HG03457 (cell line): ENCODE data around the gene LIPC.

Source experiments
- ATAC-seq: cut with Tn5 transposase; IDR thresholded peaks from one replicate; pipeline ENCODE4 v1.9.1; 2021; ENCODE audit warnings: moderate number of reproducible peaks; ENCODE audit not compliant: unreplicated experiment

LIPC gene

DNA sequence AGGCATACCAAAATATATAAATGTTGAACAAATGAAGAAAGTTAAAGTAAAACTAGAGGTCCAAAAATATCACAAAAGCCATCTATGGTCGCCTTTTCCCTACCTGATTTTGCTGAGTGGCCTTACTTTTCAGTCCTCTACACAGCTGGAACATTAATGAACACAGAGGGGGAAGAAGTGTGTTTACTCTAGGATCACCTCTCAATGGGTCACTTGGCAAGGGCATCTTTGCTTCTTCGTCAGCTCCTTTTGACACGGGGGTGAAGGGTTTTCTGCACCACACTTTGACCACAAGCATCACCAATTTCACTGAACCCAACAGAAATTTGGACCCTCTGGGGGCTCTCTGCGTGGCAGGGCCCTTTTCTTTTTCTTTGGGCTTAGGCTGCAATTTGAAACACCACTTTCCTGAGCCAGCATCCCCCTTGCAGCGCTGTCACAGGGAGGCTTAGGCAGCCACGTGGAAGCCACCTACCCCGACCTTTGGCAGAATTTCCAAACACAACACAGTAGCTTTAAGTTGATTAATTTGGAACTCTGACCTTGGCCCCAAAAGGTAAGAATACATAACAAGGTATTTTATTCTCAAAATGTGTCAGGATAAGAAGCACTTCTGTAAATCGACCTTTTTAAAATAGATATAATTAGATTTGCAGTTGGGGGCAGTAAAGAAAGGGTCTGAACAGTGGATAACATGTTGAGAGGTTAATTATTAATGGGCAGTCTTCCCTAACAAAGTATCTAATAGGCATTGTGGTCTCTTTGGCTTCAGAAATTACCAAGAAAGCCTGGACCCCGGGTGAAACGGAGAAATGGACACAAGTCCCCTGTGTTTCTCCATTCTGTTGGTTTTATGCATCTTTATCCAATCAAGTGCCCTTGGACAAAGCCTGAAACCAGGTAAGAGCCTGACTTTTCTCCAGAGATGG lies at the start of gene LIPC:
Gene LIPC, plus strand, starts transcription at position 771 of the 929 bp plus-strand sequence. Its CDS starts 42 bp downstream, at position 813.
- ATAC-seq, result no peak

DNA sequence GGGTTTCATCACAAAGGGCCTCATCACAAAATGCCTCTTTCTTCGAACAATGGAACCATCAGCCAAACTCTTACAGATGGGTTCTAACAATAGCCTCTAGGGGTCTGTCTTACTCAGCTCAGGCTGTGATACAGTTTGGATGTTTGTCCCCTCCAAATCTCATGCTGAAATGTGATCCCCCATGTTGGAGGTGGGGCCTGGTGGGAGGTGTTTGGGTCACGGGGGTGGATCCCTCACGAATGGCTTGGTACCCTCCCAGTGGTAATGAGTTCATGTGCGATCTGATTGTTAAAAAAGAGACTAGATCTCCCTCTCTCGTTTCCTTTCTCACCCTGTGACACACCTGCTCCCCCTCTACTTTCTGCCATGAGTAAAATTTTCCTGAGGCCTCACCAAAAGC lies 47.9 kb upstream of the LIPC start:
- no peak for ATAC-seq

DNA sequence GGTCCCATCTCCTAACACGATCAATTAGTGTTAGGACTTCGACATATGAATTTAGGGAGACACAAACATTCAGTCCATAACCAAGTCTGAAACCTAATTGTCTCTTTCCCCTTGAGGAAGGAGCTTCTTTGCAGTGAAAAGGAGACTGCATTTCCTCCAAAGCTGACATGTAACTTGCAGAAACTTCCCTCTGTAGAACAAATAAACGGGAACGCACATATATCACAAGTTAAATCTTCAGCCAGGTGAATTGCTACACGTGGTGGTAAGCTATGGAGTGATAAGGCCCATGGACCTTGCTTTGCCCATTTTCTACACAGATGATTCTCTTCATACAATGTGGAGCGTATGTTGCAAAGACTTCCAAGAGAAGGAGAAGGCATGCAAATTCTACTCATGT lies 47.1 kb upstream of the LIPC start:
- ATAC-seq, result no peak

DNA sequence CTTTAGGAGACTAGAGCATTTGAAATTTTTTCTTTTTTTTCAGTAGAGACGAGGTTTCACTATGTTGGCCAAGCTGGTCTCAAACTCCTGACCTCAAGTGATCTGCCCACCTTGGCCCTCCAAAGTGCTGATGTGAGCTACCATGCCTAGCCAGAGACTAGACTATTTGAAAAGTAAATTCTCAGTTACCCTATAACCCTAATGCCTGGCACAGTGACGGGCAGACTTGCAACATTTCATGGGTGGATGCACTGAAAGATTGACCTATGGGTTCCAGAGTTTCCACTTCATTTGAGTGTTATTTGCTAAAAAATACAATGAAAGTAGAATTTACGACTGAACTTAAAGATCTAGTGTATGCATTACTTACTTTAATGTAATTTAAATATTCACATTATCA lies 45.7 kb upstream of the LIPC start:
- no peak for ATAC-seq

DNA sequence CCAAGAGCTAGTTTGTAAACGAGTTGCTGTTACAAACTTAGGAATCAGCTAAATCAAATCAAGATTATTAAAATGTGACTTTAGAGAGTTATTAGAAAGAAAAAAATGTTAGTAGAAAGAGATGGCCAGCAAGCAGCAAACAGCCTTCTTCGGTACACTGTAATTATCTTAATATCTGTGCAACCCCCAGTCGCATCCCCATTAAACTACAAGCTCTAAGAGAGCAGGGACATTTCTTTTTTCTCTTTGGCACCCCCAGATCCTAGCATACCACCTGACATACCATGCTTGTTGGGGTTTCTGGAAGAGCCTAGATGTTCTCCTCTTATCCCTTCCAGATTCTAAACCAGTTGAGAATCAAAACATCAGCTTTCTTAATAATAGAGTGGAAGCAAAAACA lies 45.1 kb upstream of the LIPC start:
- no peak for ATAC-seq

DNA sequence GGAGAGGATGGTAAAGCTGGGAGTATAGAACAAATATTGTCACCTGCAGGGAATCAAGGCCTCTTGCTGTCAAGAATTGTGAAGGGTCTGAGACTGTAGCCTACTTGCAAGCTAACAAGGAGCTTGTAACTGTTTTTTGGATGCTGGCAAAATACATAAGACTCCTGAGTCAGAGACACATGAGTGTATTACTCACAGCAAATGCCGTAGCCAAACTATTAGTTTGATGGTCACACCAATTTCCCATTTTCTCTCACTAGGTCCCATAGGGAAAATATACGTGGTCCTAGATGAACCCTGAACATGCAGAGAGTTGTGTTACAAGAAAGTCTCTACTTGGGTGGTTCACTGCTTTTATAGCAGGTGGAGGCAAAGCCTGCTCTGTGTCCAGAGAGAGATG lies 44.7 kb upstream of the LIPC start:
- no peak for ATAC-seq

DNA sequence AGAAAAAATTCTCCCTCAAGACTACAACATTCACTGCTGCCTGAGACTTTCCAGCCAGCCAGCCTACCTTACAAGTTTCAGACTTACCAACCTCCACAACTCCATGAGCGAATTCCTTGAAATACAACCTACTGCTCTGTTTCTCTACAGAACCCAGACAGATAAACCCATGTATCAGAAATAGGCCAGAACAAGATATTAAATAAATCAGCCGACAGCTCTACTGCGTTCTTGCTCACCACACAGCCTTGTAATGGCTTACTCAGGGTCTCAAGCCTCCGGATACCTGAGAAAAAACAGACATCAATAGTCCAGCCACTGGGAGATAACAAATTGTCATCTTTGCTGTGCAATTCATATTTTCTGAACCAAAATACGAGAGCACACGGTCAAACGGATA lies 43.6 kb upstream of the LIPC start:
- no peak for ATAC-seq

DNA sequence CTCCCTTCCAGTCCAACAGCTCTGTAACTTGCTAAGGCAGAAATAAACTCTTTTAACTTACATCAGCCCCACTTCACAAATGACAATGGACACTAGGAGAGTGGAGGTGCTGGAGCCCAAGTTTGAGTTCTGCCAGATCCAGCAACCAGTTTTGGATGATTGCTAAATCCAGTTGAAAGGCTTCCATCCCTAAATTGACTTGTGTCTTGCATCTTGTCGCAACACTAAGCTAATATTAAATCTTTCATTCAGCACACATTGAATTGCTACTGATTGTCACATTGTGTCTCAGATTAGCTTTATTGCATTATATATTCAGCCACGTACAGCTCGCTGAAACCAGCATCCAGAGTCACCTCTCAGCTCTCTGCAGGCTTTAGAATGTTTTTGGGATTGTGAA lies 41.7 kb upstream of the LIPC start:
- ATAC-seq, result no peak

DNA sequence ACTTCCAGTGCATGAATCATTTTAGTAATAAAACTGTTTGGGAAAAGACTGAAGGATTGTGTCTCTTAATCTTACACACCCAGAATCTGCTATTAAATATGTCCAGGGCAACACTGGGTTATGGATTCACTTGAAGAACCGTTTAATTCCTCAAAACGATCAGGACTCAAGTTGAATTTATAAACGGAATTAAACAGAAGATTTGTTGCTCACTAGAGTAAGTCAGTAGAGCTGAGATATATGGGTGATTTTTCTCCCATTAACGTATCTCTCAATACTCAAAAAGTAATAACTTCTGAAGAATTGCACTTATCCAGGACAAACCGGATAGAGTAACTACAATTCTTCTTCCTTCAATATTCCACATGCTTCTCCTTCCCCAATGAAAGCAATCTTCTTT lies 41.1 kb upstream of the LIPC start:
- ATAC-seq, result no peak

DNA sequence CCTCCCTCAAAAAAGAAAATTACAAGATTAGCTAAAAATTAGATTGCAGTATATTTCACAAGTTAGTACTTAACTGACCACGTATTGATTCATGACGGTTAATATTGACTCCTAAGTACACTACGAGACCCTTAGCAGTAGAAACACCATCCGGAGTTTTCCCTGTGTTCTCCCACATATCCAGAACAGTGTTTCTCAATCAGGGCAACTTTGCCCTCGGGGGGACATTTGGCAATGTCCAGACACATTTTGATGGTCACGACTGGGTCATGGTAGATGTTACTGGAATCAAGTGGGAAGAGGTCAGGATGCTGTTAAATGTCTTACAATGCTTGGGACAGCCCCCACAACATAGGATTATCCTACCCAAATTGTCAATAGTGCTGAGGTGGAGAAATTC lies 40.7 kb upstream of the LIPC start:
- no peak for ATAC-seq

DNA sequence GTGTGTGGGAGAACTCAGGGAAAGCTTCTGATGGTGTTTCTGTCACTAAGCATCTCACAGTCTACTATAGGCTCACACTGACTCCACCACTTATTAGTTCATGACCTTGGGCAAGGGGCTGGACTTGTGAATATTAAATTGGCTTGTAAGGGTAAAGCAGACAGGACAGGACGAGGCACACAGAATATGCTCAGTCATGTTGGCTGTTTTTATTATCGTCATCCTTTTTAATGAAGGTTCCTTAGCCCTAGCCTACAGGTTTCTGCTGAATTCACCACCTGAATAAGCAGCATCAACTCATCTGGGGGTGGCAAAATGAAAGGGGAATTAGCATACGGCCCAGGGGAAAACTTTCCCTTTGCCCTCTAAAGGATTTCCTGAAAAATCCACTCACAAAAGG lies 39.6 kb upstream of the LIPC start:
- ATAC-seq, result no peak

DNA sequence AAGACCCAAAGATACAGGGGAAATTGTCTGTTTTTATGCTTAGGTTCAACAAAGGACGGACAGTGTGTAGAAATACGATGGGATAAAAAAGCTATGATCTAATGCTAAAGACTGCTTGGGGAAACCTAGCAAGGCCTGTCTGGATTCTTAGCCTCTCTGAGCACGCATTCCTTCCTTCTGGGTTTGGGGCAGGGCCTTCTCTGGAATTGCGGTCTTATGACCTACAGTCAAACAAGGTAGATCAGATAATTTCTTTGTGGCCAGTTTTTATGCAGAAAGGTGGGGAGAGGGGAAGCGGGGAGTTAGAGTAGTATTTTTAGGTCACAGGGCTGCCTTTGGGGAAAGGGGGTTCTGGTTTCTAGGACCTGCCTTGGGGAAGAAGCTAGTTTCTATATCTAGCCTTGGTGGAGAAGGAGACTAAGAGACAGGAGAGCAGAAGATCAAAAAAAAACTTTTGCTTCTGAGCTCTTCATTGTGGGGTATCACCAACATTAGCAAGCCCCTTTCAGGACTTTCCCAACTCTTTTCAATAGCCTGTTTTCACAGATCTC lies 39.1 kb upstream of the LIPC start:
- ATAC-seq, result no peak

DNA sequence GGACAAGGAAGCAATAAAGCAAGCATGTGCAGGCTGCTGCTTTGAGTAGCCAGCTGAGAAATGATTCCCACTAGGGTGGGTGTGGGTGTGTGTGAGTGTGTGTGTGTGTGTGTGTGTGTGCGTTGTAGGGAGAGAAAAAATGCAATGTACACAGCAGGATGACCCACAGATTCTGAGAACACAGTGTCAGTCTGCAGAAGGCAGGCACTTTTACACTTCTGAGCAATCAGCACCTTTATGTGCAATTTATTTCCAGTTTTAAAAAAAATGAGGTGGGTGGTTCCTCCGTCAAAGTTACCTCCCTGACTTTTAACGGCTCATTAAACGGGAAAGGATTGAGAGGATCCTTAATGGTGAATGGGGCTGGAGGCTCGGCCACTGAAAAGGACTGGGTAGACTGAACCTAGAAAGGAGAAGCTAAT lies 38.5 kb upstream of the LIPC start:
- ATAC-seq, result no peak

DNA sequence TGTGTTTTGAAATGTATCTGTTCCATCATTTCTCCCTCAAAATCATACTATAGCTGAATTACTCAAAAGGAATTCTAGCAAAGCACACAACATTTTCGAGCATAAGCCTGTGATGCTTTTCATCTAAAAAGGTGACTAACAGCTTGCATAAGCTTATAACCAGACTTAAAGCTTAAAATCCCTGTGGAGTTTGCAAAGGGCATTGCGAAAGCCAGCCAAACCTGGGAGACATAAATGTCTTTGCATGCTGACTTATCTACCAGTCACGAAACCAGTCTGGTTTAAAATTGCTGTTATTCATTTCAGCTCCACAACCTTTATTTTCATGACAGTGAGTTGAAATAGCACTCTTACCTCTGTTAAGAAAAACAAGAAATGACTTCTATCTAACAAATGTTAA lies 35.6 kb upstream of the LIPC start:
- no peak for ATAC-seq

DNA sequence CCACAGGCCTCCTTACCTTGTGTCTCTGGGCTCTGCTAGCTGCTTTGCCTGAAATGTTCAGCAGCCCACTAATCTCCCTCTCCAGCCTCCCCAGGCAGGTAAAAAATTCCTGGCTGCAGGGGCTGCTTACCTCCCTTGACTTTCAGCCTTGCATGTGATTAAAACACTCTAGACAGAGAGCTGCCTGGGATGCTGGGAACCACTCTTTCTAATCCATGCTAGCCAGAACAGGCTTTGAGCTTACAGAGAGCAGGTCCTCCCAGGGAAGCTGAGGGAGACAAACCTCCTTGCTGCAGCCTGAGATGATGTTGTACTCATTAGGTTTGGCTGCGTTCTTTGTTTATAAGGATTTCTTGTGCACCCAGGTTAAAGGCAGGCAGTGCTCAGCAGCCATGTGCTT lies 33.7 kb upstream of the LIPC start:
- no peak for ATAC-seq

DNA sequence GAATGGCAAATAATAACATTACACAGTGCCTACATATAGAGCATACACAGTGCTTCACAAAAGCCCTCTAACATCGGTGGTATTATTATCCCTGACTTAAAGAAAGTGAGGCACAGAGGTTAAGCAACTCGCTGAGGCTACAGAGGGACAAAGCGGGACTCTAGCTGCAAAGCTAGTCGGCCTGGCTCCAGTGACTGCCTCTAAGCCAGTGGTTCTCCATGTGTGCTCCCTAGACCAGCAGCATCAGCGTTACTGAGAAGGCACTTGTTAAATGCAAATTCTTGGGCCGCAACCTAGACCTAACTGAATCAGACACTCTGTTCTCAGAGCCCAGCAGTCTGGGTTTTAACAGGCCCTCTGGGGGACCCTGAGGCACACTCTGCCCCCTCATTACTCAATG lies 33.1 kb upstream of the LIPC start:
- ATAC-seq, result no peak

DNA sequence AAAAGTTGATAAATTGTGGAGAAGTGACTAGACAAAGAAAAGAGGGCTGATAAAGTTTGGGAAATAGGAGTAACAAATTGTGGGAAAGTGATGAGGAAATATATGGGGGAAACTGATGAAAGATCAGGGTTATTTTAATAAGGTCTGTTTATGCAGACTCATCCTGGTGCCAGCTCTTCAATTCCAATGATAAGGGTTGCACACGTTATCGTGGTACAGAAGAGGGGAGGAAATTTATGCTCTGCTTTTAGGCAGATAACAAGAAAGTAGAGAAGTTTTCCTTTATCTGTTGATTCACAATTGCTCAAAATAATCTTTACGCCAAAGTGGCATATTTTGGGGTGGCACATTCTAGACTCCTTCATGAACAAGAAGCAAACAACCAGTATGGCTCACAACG lies 32.1 kb upstream of the LIPC start:
- ATAC-seq, result no peak

DNA sequence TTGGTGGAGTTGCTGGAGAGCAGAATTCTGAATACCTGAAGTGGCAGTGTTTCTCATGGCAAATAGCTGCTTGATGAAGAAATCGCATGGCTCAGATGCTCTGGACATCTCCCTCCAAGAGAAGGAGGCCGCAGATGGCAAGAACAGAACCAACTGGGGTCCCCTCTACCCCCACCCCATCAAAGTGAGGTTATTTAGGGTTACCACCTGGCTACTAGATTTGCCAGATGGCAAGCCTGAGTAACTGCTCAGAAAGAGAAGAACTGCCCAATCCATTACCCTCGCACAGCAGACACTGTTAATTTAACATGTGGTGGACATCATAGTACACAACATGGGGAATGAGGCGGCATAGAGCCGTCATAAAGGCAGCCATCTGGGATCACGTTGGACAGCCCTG lies 30.5 kb upstream of the LIPC start:
- ATAC-seq, result no peak

DNA sequence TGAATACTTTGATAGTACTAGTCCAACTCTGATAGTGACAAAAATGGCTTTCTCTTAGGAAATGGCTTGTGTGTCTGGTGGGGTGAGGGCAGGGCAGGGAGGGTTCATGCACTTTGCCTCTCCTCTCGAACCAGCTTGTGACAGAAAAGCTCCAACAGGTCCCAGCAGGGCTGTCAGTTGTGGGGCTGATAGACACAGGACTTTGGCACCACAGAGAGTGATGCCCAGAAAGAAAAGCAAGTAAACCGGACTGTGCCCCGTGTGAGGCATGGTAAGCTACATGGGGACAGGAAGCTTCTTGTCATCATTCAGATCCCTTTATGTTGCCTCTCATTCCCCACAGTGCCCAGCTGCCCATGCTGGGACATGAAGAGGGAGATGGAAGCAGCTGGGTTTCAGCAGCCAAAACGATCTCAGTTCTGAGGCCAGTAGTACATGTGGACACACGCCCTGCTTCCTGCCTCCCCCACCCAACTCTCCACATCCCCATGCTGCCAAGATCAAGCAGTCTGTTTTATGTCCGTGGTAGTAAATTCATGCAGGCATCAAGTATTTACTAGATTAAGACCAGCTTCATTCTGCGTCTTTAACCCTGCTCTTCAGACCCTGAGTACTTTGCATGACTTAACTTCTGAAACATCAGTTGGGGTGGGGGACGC lies 29.7 kb upstream of the LIPC start:
- no peak for ATAC-seq

DNA sequence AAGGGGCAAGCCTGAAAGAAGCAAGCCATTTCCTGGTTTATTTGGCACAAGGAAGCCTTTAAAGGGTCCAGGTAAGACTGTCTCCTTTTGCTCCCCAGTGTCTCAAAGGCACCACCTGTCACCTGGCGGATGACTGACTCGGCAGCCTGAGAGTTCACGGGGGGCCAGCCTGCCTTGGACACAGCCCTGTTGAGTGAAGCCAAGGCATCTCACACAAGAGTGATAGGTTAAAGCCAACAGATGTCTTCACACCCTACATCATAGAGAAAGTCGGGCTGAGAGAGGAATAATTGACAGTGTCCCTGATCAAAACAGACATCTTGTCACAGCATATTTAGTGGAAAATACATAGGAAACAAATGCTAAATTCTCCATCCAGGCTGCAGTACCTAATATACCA lies 28.2 kb upstream of the LIPC start:
- ATAC-seq, result no peak

DNA sequence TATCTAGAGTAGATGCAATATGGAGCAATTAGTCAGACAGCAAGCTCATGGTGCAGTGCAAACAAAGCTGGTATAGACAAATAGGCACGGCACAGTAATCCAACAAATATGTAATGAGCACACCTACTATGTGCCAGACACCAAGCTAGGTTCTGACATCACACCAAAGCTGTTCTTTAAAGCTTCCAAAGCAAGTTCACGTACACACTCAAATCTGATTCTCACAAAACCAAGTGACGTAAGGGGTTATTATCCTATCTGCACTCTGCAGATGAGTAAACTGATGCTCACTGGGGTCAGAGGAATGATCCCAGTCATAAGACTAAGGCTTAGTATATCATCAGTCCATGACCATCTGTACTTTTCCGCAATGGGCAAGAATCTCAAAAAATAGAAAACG lies 27.8 kb upstream of the LIPC start:
- ATAC-seq, result no peak

DNA sequence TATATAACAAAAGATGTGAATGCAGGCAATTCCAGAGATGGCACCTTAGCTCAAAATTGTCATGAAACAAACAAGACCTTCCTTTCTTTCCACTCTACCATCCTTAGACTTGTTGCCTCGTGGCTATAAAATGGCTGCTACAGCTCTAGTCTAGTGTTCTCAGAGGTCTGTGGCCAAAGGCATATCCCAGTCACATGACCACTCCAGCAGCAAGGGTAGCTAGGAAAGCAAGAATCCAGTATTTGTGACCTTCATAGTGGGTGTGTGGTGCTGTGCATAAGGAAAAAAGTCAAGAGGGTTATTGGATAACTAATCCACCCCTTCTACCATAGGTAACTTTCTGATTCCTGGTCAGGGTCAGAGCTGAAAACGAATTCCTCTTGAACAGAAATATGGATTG lies 27.1 kb upstream of the LIPC start:
- no peak for ATAC-seq
